Raji (cell line): ENCODE data around the gene ADPRH.

Experiments
- POLR2A ChIP-seq: IDR thresholded peaks from 2 replicates; pipeline ENCODE4 v1.6.1; 2011; ENCODE audit warnings: low read depth, low read length, control low read depth; ENCODE audit not compliant: insufficient read depth

ADPRH gene

DNA sequence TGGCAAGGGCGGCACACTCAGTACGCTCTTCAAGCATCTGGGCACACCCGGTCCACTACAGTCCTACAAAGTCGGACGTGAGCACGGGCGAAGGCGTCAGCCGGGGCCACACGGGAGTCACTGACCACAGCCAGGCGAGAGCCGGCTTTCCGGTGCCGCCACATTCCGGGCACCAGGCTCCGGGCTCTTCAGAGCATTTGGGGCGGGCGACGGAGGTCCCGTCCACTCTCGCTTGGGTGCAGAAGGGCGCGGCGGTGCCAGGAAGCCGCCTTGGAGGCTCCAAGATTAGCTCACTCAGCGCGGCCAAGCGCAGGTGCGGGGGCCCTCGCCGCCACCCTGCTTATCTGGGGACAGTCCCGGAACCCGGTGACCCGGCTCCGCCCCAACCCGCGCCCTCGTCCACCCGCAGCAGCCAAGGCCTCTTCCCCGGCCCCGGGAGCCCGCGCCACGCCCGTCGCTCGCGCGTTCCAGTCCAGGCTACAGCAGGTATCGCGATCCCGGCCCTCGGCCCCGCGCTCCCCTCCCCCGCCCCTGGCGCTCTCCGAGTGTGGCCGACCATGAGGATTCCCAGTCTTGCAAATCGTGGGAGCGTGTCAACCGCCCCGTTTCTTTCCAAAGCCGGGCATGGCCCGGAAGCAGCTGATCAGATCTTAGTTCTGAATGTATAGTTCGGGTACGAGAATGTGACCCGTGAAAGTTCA lies at the start of gene ADPRH:
Gene ADPRH, plus strand, starts transcription at position 127 of the 701 bp plus-strand sequence. CDS start 2,678 bp downstream, outside the sequence.
- no peak for TF ChIP-seq POLR2A

GRCh38 chr3:119529883-119530282 lies 49.4 kb upstream of the ADPRH start:
- no peak for TF ChIP-seq POLR2A

DNA sequence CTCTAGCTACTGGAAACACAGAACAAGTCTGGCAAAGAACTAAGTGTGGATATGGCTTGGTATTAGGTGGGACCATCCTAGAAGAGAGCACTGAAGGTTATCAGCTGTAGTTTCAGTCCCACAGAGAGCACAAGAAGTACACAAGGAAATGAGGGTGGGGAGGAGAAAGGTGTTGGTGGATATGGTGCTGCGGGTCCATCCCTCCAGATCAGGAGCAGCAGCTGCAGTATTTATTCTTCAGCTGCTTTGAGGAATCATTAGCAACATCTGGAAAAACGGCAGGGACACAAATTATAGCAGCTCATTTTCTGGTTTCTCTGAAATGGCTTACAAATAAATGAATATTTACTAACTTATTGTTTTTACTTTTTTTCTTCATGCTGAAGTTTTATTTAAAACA lies 48.8 kb upstream of the ADPRH start:
- no peak for TF ChIP-seq POLR2A

- no peak for TF ChIP-seq POLR2A
These were observed 48.1 kb upstream of the ADPRH start for GRCh38 chr3:119531151-119531550.

DNA sequence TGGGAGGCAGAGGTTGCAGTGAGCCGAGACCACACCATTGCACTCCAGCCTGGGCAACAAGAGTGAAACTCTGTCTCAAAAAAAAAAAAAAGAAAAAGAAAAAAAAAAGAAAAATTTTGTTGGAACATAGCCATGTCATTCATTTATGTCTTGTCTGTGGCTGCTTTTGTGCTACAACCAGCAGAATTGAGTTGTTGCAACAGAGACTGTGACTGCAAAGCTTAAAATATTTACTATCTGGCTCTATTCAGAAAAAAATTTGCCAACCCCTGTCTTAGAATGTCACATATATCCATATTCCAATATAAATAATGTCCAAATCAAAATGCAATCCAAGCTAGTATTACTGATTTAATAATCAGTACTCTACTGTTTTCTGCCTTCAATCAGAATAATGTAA lies 45.0 kb upstream of the ADPRH start:
- no peak for TF ChIP-seq POLR2A

- no peak for TF ChIP-seq POLR2A
These were observed 42.5 kb upstream of the ADPRH start for GRCh38 chr3:119536757-119537156.

GRCh38 chr3:119538772-119539171 lies 40.5 kb upstream of the ADPRH start:
- TF ChIP-seq POLR2A, result no peak

DNA sequence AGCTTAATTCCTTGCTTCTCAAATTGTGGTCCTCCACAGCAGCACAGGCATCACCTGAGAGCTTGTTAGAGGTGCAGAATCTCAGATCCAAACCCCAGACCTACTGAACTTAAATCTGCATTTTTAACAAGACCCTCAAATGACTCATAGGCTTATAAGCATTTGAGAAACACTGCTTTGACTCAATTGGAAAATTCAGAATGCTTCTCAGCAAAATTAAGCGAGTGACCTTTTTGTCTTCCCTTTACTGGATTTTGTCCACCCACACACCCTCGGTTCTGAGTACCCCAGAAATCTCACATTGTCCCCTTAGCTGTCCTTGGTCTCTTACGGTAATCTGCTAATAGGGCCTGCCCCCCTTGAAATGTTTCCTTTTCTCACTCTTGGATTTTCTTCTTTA lies 37.7 kb upstream of the ADPRH start:
- TF ChIP-seq POLR2A, result no peak

GRCh38 chr3:119542168-119542767 lies 37.0 kb upstream of the ADPRH start:
- TF ChIP-seq POLR2A, result no peak

GRCh38 chr3:119543147-119543546 lies 36.1 kb upstream of the ADPRH start:
- no peak for TF ChIP-seq POLR2A

DNA sequence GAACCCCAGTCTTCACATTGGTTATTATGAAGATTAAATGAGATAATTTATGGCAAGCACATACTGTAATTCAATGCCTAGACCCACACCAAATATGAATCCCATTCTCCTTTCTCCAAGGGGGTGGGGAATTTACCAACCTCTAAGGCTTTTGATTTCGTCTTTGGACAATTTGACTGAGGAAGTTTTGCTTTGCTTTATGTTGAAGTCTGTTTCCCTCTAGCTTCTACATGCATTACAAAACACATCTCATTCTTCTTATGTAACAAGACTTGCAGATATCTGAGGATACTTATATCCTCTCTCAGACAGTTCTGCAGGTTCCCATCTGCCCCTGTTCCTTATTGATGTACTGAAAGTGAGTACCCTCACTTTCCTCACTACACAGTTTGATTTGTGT lies 32.1 kb upstream of the ADPRH start:
- no peak for TF ChIP-seq POLR2A

GRCh38 chr3:119548341-119548740 lies 31.0 kb upstream of the ADPRH start:
- TF ChIP-seq POLR2A, result no peak

GRCh38 chr3:119550192-119550910 lies 28.9 kb upstream of the ADPRH start:
- no peak for TF ChIP-seq POLR2A

GRCh38 chr3:119551598-119551997 lies 27.7 kb upstream of the ADPRH start:
- TF ChIP-seq POLR2A, result no peak

DNA sequence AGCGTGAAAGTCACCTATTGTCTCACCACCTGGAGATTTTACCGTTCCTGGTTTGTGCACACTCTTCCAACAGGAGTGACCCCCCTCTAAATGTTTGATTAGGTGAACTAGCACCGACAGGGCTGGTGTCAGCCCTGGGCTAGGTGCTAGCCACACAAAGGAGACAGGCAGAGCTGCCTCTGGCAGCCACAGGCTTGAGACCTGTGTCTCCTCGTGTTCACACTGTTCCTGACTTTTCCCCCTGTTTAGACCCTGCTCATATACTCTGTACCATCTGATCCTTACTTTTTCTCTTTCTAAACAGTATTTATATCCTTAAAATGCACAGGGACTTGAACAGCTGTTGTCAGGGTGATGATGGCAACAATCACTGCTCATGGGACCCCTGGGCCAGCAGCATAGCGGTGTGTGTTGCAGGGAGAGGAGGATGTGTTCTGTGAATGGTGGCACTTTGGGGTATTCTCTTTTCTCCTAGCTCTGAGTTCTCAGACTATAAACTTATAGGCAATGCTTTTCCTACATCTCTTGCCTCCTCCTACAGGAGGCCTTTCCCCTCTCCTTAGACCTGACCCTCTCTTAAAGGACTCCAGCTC lies 25.4 kb upstream of the ADPRH start:
- TF ChIP-seq POLR2A, result no peak

GRCh38 chr3:119555309-119555735 lies 24.0 kb upstream of the ADPRH start:
- peak; percentile 29; the same call in 1 of the 2 replicates for TF ChIP-seq POLR2A
